DLD1 (cell line): Measurements from ENCODE around the gene TRIM26.
"Not testable (repeated sequence)": the region's sequence is repeated elsewhere in the genome, so short reads cannot be mapped to it uniquely, and the experiment has no call there.

Experiments used
- in situ Hi-C: cut with HindIII; loops from 2 replicates; pipeline ENCODE4 v1.10.0; 2017; ENCODE audit warnings: low sequenced_read_pairs

Gene TRIM26

GRCh38 chr6:30212865-30213666 lies at the start of gene TRIM26:
TSS of gene TRIM26 (minus strand) at chr6:30213406. CDS start at chr6:30199103, 14,303 bp downstream.
- in situ Hi-C loops: no loop called here

- in situ Hi-C loops: no loop called here
These were observed 46.9 kb upstream of the TRIM26 start for GRCh38 chr6:30260036-30260504.

GRCh38 chr6:30259140-30260035 lies 46.2 kb upstream of the TRIM26 start:
- in situ Hi-C loops: no loop called here

- in situ Hi-C loops: no loop called here
These were observed 45.0 kb upstream of the TRIM26 start for GRCh38 chr6:30258204-30258603.

- in situ Hi-C loops: not testable (repeated sequence)
These were observed 39.2 kb upstream of the TRIM26 start for GRCh38 chr6:30252417-30252816.

GRCh38 chr6:30244560-30244959 lies 31.4 kb upstream of the TRIM26 start:
- in situ Hi-C loops: loop anchor here (10.0 to 25.0 kb wide), 2 partner anchors 90 to 168 kb away; no protein-coding TSS in a partner anchor

- in situ Hi-C loops: loop anchor here (25.0 kb wide), 1 partner anchor 174 kb away; no protein-coding TSS in a partner anchor
These were observed 25.1 kb upstream of the TRIM26 start for GRCh38 chr6:30238178-30238795.

- in situ Hi-C loops: loop anchor here (25.0 kb wide), 1 partner anchor 178 kb away; no protein-coding TSS in a partner anchor
These were observed 21.1 kb upstream of the TRIM26 start for GRCh38 chr6:30234356-30234755.

GRCh38 chr6:30231067-30231466 lies 17.9 kb upstream of the TRIM26 start:
- in situ Hi-C loops: loop anchor here (25.0 kb wide), 1 partner anchor 181 kb away; no protein-coding TSS in a partner anchor

- in situ Hi-C loops: loop anchor here (25.0 kb wide), 1 partner anchor 184 kb away; no protein-coding TSS in a partner anchor
These were observed 14.7 kb upstream of the TRIM26 start for GRCh38 chr6:30227763-30228487.

- in situ Hi-C loops: loop anchor here (25.0 kb wide), 1 partner anchor 185 kb away; no protein-coding TSS in a partner anchor
These were observed 14.1 kb upstream of the TRIM26 start for GRCh38 chr6:30227242-30227722.

- in situ Hi-C loops: no loop called here
These were observed 10.1 kb upstream of the TRIM26 start for GRCh38 chr6:30223339-30223738.

- in situ Hi-C loops: not testable (repeated sequence)
These were observed 8.8 kb upstream of the TRIM26 start for GRCh38 chr6:30221956-30222355.

GRCh38 chr6:30221395-30221794 lies 8.2 kb upstream of the TRIM26 start:
- in situ Hi-C loops: not testable (repeated sequence)

- in situ Hi-C loops: no loop called here
These were observed 6.0 kb upstream of the TRIM26 start for GRCh38 chr6:30219244-30219643.

GRCh38 chr6:30216096-30216495 lies 2.9 kb upstream of the TRIM26 start:
- in situ Hi-C loops: no loop called here

GRCh38 chr6:30214657-30214982 lies 1.4 kb upstream of the TRIM26 start:
- in situ Hi-C loops: no loop called here

GRCh38 chr6:30213957-30214656 lies 901 bp upstream of the TRIM26 start:
- in situ Hi-C loops: no loop called here

- in situ Hi-C loops: no loop called here
These were observed 406 bp upstream of the TRIM26 start for GRCh38 chr6:30213667-30213956.

GRCh38 chr6:30211899-30212298 lies 1.3 kb downstream of the TRIM26 start:
- in situ Hi-C loops: no loop called here
